ENCODE measurements around the gene ZNF888.
"Not testable (repeated sequence)": the region's sequence is repeated elsewhere in the genome, so short reads cannot be mapped to it uniquely, and the experiment has no call there.

ZNF888 gene

DNA sequence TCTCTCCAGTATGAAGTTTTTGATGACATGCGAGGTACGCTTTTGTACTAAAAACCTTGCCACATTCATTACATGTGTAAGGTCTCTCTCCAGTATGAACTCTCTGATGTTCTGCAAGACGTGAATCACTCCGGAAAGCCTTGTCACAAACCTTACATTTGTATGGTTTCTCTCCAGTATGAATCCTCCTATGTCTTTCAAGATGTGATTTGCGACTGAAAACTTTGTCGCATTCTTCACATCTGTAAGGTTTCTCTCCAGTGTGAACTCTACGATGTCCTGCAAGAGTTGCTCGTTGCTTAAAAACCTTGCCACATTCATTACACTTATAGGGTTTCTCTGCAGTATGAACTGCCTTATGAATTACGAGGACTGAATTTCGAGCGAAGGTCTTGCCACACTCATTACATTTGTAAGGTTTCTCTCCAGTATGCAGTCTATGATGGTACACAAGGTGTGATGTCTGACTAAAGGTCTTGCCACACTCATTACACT lies 42.3 kb downstream of the ZNF888 start:
- ATAC-seq, result no peak
- no peak for TF ChIP-seq ISL1 (CRISPR knock-in tag; IDR thresholded peaks at IDR 0.05)
- no peak for TF ChIP-seq CSDC2 (CRISPR knock-in tag; IDR thresholded peaks at IDR 0.05)

DNA sequence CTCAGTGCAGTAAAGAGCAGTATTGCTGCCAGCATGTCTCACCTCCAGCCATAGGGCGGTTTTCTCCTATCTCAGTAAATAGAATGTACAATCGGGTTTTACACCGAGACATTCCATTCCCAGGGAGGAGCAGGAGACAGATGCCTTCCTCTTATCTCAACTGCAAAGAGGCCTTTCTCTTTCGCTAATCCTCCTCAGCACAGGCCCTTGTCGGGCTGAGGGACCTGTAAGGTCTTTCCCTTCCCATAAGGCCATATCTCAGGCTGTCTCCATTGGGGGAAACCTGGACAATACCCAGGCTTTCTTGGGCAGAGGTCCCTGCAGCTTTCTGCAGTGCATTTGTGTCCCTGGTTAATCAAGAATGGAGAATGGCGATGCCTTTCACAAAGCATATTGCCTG lies 50.2 kb downstream of the ZNF888 start:
- ATAC-seq, result not testable (repeated sequence)

DNA sequence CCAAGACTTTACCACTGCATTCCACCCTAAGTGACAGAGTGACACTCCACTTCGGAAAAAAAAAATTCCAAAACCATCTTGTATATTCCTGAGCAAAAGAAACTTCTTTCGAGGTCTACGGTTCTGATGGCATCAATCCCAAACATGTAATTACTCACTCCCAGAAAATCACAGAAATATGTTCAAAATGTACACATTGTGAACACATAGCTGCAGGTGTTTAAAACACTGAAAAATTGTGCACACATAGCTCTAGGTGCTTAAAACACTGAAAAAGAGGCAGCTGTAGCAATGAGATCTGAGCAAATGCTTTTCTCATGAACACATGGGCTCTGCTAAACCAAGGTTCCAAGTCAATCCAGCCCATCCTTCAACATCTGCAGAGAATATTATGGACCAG lies 51.8 kb downstream of the ZNF888 start:
- TF ChIP-seq GLIS3 (CRISPR knock-in tag; IDR thresholded peaks at IDR 0.05), result no peak
- TF ChIP-seq, protein P1, sequence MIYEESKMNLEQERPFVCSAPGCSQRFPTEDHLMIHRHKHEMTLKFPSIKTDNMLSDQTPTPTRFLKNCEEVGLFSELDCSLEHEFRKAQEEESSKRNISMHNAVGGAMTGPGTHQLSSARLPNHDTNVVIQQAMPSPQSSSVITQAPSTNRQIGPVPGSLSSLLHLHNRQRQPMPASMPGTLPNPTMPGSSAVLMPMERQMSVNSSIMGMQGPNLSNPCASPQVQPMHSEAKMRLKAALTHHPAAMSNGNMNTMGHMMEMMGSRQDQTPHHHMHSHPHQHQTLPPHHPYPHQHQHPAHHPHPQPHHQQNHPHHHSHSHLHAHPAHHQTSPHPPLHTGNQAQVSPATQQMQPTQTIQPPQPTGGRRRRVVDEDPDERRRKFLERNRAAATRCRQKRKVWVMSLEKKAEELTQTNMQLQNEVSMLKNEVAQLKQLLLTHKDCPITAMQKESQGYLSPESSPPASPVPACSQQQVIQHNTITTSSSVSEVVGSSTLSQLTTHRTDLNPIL (CRISPR knock-in tag; IDR thresholded peaks at IDR 0.05; ENCODE audit: low read depth), result no peak
- TF ChIP-seq, protein P2, sequence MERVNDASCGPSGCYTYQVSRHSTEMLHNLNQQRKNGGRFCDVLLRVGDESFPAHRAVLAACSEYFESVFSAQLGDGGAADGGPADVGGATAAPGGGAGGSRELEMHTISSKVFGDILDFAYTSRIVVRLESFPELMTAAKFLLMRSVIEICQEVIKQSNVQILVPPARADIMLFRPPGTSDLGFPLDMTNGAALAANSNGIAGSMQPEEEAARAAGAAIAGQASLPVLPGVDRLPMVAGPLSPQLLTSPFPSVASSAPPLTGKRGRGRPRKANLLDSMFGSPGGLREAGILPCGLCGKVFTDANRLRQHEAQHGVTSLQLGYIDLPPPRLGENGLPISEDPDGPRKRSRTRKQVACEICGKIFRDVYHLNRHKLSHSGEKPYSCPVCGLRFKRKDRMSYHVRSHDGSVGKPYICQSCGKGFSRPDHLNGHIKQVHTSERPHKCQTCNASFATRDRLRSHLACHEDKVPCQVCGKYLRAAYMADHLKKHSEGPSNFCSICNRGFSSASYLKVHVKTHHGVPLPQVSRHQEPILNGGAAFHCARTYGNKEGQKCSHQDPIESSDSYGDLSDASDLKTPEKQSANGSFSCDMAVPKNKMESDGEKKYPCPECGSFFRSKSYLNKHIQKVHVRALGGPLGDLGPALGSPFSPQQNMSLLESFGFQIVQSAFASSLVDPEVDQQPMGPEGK (CRISPR knock-in tag; IDR thresholded peaks at IDR 0.05; ENCODE audit: borderline replicate concordance), result no peak
- no peak for TF ChIP-seq SNAI2 (CRISPR knock-in tag; IDR thresholded peaks at IDR 0.05)
- no peak for ATAC-seq

DNA sequence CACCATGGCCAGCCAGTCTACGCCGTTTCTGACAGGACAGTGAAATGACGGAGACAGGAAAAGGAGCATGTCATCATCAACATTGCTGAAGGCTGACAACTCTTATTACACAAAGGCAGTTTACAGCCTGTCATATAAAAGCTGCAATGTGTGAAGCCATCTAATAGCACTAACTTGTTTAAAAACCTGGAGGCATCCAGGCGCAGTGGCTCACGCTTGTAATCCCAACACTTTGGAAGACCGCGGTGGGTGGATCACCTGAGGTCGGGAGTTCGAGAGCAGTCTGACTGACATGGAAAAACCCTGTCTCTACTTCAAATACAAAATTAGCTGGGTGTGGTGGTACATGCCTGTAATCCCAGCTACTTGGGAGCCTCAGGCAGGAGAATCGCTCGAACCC lies 55.2 kb downstream of the ZNF888 start:
- ATAC-seq, result not testable (repeated sequence)

DNA sequence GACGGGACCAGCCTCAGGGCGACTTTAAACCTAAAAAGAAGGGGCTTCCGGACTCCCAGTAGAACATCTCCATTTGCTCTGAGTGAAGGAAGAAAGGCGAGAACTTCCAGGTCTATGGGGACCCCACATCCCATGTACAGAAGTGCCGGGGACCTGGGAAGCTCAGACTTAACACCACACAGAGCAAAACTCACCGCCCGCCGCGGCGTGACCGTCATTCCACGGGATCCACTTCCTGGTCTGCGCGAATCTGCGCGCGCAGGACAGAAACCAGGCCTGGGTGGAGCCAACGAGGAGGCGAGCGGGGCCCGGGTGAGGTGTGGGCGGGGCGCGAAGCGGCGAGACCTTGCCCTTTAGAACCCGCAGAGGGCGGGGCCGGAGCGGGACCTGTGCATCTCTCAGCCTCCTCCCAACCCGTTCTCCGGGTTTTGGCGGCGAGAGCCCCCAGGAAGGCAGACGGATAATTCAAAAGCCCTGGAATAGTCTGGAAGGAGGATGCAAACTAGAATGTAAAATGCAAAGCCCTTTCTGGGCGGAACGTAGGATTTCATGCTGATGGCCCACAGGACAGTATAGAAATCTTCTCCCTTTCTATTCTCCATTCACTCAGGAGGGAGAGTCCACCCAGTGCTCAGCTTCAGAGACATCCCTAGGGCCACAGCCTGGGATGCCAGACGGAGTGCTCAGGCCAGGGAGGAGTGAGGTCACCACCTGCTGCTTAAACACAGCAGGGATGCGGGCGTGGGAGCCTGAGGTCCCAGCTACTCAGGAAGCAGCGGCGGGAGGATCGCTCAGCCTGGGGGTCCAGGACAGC lies 65.6 kb downstream of the ZNF888 start, which contains the start of gene ZNF468:
Gene ZNF468, minus strand, starts transcription at position 242 of the 814 bp plus-strand sequence. CDS start 3,347 bp downstream, outside the sequence.
- ATAC-seq, result peak; percentile 100

DNA sequence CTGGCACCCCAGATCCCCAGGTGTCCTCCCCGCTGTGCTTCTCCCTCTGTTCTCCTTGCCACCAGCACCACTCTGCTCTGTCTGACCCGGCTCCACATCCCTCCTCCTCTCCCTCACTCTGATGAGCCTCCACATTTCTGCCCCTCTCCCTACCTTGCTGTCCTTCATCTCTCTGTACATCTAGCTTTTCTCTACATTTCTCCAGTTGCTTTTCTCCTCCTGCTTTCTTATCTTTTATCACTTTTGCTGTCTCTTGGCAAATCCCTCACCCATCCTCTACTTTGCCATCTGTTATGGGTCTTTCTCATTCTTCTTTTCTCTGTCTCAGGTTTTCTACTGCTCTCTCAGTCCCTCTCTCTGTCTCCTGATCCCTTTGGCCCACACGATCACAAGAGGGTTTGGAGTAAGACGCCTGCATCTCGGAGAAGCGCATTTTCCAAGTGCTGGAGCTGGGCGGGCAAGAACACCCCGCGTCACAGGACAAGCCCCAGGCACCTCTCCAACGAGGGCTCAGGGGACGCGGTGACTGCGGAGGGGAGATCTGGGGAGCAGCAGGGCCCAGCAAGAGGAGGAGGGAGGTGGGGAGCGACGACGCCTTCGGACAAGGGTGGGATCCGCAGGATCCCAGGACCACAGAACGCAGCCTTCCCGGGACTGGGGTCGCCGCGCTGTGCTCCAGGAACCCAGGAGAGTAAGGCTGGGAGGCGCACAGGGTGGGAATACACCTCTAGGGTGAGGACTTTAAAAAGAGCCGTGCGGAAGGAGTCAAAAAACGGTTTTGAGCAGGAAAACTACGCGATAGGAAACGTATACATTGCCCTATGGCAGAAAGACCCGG lies 66.5 kb downstream of the ZNF888 start:
- peak; percentile 68 for ATAC-seq

All from SK-N-SH treated with all-trans-retinoic acid at 6 μM for 48 hours (cell line).